Endothelial cell of umbilical vein (primary cell): ENCODE measurements around the gene NECAB2. TPM values are rescaled to one million over a fixed set of nuclear protein-coding genes. Genes with fewer than 3 reads are reported as not detected.

ENCODE experiments used
- BruUV-seq: library from RNA; stranded (reverse); fragments of 400-500 nt; replicated peaks from 2 replicates; lab custom pipeline; 2021; lab: Mats Ljungman, UMichigan
- CTCF ChIA-PET: fragments of 300-600, 350-600 bp; sonication (Branson Sonifier 250); formaldehyde crosslinking; loops from one replicate; lab custom pipeline; 2021; ENCODE audit warnings: antibody characterized with exemption, inconsistent platforms; lab: Charles Lee
- POLR2A ChIA-PET: fragments of 300-600, 350-600 bp; sonication (Branson Sonifier 250); formaldehyde crosslinking; loops from one replicate; lab custom pipeline; 2021; ENCODE audit warnings: antibody characterized with exemption, inconsistent platforms; lab: Charles Lee
- DNase-seq: peaks from one replicate; pipeline ENCODE4 v3.0.0-alpha.2; 2011; ENCODE audit warnings: low read depth, low spot score
- FAIRE-seq: peaks from 2 replicates; lab custom pipeline; 2011; peaks lifted over from hg19 to GRCh38; lab: Jason Lieb, UNC
- H2AFZ ChIP-seq: 2 replicates; pipeline ENCODE4 v1.6.0; 2012; ENCODE audit warnings: low read depth, low read length, control low read depth, inconsistent platforms
- H3K27ac ChIP-seq: 2 replicates; pipeline ENCODE4 v1.5.1; 2011; ENCODE audit warnings: low read depth, mild to moderate bottlenecking, control low read depth, low read length, moderate library complexity; ENCODE audit not compliant: insufficient read depth
- H3K27me3 ChIP-seq, 2 experiments: 2 replicates each; pipeline versions ENCODE4 v1.6.0 to v1.6.1; 2011; ENCODE audit warnings: low read length in 2 of 2, mixed read lengths in 1 of 2; ENCODE audit not compliant: control insufficient read depth in 2 of 2, insufficient read depth in 2 of 2
- H3K36me3 ChIP-seq, 2 experiments: 2 replicates in 1 of 2; 3 replicates in 1 of 2; pipeline ENCODE4 v1.5.1; 2011; ENCODE audit warnings: low read length in 2 of 2, mild to moderate bottlenecking in 1 of 2, moderate library complexity in 1 of 2; ENCODE audit not compliant: control insufficient read depth in 2 of 2, insufficient read depth in 2 of 2; ENCODE audit errors: extremely low read depth in 1 of 2
- H3K4me1 ChIP-seq: 3 replicates; pipeline ENCODE4 v1.5.1; 2011; ENCODE audit warnings: mild to moderate bottlenecking, low read length; ENCODE audit not compliant: control insufficient read depth, insufficient read depth; ENCODE audit errors: extremely low read depth
- H3K4me2 ChIP-seq: 2 replicates; pipeline ENCODE4 v1.6.1; 2011; ENCODE audit warnings: low read length, control low read depth, mixed read lengths; ENCODE audit not compliant: insufficient read depth
- H3K4me3 ChIP-seq, 3 experiments: fragments of 200-600 bp in 1 of 3; sonication (generic), shearing (Covaris generic) in 1 of 3; replicated peaks in 1 of 3; 2 replicates each; pipeline ENCODE4 v1.5.1; 2011 to 2016; ENCODE audit warnings: control low read depth in 3 of 3, low read length in 3 of 3, mild to moderate bottlenecking in 2 of 3, inconsistent platforms in 1 of 3, low read depth in 1 of 3, moderate library complexity in 1 of 3; ENCODE audit not compliant: insufficient read depth in 1 of 3
- H3K79me2 ChIP-seq: 2 replicates; pipeline ENCODE4 v1.6.0; 2012; ENCODE audit warnings: low read length, inconsistent platforms; ENCODE audit not compliant: control insufficient read depth, insufficient read depth
- H3K9ac ChIP-seq: replicated peaks from 2 replicates; pipeline ENCODE3; 2011; ENCODE audit warnings: low read length, control low read depth; ENCODE audit not compliant: insufficient read depth; ENCODE audit errors: extremely low read depth
- H3K9me1 ChIP-seq: replicated peaks from 3 replicates; pipeline ENCODE4 v1.6.0; 2011; ENCODE audit warnings: mild to moderate bottlenecking, low read length; ENCODE audit not compliant: control insufficient read depth, insufficient read depth; ENCODE audit errors: extremely low read depth
- H3K9me3 ChIP-seq: replicated peaks from 2 replicates; pipeline ENCODE4 v1.5.1; 2012; ENCODE audit warnings: low read length, inconsistent platforms; ENCODE audit not compliant: control insufficient read depth, insufficient read depth
- H4K20me1 ChIP-seq: replicated peaks from 2 replicates; pipeline ENCODE3; 2011; ENCODE audit warnings: mild to moderate bottlenecking, low read length; ENCODE audit not compliant: control insufficient read depth, insufficient read depth; ENCODE audit errors: extremely low read depth
- EZH2 ChIP-seq: IDR thresholded peaks from 2 replicates; pipeline ENCODE4 v1.6.1; 2012; ENCODE audit warnings: borderline replicate concordance, low read depth, mild to moderate bottlenecking, moderate library complexity, low read length, inconsistent platforms; ENCODE audit not compliant: severe bottlenecking
- FOS ChIP-seq: IDR thresholded peaks from 2 replicates; pipeline ENCODE4 v1.6.1; 2011; ENCODE audit warnings: mild to moderate bottlenecking, low read length, moderate library complexity, borderline replicate concordance; ENCODE audit not compliant: insufficient read depth
- GATA2 ChIP-seq: IDR thresholded peaks from 2 replicates; pipeline ENCODE4 v1.7.0; 2011; ENCODE audit warnings: low read depth, mild to moderate bottlenecking, moderate library complexity, mixed read lengths, low read length; ENCODE audit not compliant: insufficient read length, insufficient read depth
- JUN ChIP-seq: IDR thresholded peaks from 2 replicates; pipeline ENCODE4 v1.6.1; 2011; ENCODE audit warnings: borderline replicate concordance, low read depth; ENCODE audit not compliant: insufficient read length, insufficient read depth
- MYC ChIP-seq: IDR thresholded peaks from one replicate; pipeline ENCODE4 v1.6.1; 2011; ENCODE audit warnings: mild to moderate bottlenecking, low read depth, low read length
- POLR2A ChIP-seq: IDR thresholded peaks from 2 replicates; pipeline ENCODE4 v1.6.1; 2012; ENCODE audit warnings: low read depth, mild to moderate bottlenecking, control low read depth, low read length
- POLR2AphosphoS5 ChIP-seq: IDR thresholded peaks from 2 replicates; pipeline ENCODE4 v1.6.1; 2012; ENCODE audit warnings: low read depth, mild to moderate bottlenecking, control low read depth, low read length, moderate library complexity; ENCODE audit not compliant: insufficient read depth
- dilution Hi-C: fragments of 300-500 bp; cut with MboI; formaldehyde crosslinking; loops from one replicate; pipeline ENCODE4 v1.15.0; 2019; ENCODE audit warnings: low sequenced_read_pairs; ENCODE audit not compliant: extremely low pct_ligation_motif_present
- intact Hi-C: fragments of 100-400 bp; cut with micrococcal nuclease; formaldehyde crosslinking; loops from one replicate; pipeline ENCODE4 v1.10.0; 2022
- polyA plus RNA-seq, 4 experiments: library from polyadenylated mRNA; depleted of rRNA in 3 of 4; stranded (reverse) in 3 of 4; unstranded in 1 of 4; fragments of >200 nt; gene quantifications; 2 replicates each; pipeline versions ENCODE4 v1.2.1 to v1.2.3, GENCODE V29; 2011 to 2012; ENCODE audit warnings: missing spikeins in 1 of 4
- total RNA-seq: library from RNA; stranded (reverse); gene quantifications from 2 replicates; pipeline ENCODE4 v1.2.3, GENCODE V29; 2021
- TF ChIP-seq, protein P1 (sequence below): IDR thresholded peaks from 2 replicates; pipeline ENCODE4 v1.6.1; 2011; ENCODE audit not compliant: insufficient read depth, insufficient read length
- TF ChIP-seq, protein P2 (sequence below), 2 donors: IDR thresholded peaks; 1 replicate in 1 of 2; 2 replicates in 1 of 2; pipeline ENCODE4 v1.5.1; 2011; ENCODE audit warnings: low read length in 2 of 2, mild to moderate bottlenecking in 2 of 2, moderate library complexity in 2 of 2, control low read depth in 1 of 2, inconsistent platforms in 1 of 2, low read depth in 1 of 2; ENCODE audit not compliant: insufficient read depth in 1 of 2; ENCODE audit errors: extremely low read depth in 1 of 2

Gene NECAB2
- total and polyA plus RNA-seq, 2 donors (not counting 3 experiments of a cell fraction or from before 2014, with no cell fraction given): 0.26 to 0.31 TPM

- no peak overlapping the region for H3K27ac ChIP-seq
- H3K36me3 ChIP-seq: no peaks in the 10 kb centered on the region
- H4K20me1 ChIP-seq: no peaks in the 10 kb centered on the region
- H3K4me3 ChIP-seq: no peak overlapping the region
- H3K9me3 ChIP-seq: no peaks in the 10 kb centered on the region
- POLR2A ChIA-PET: no interaction called here
- intact Hi-C loops (no loop called here), dilution Hi-C loops (no loop called here)
- no peaks in the 10 kb centered on the region for H3K4me1 ChIP-seq
- no peak for TF ChIP-seq FOS
- no peak for TF ChIP-seq JUN
- TF ChIP-seq, protein P1, sequence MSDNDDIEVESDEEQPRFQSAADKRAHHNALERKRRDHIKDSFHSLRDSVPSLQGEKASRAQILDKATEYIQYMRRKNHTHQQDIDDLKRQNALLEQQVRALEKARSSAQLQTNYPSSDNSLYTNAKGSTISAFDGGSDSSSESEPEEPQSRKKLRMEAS: no peak
- no peak for TF ChIP-seq MYC
- TF ChIP-seq GATA2: no peak
- TF ChIP-seq POLR2A: no peak
- TF ChIP-seq, protein P2, sequence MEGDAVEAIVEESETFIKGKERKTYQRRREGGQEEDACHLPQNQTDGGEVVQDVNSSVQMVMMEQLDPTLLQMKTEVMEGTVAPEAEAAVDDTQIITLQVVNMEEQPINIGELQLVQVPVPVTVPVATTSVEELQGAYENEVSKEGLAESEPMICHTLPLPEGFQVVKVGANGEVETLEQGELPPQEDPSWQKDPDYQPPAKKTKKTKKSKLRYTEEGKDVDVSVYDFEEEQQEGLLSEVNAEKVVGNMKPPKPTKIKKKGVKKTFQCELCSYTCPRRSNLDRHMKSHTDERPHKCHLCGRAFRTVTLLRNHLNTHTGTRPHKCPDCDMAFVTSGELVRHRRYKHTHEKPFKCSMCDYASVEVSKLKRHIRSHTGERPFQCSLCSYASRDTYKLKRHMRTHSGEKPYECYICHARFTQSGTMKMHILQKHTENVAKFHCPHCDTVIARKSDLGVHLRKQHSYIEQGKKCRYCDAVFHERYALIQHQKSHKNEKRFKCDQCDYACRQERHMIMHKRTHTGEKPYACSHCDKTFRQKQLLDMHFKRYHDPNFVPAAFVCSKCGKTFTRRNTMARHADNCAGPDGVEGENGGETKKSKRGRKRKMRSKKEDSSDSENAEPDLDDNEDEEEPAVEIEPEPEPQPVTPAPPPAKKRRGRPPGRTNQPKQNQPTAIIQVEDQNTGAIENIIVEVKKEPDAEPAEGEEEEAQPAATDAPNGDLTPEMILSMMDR (IDR thresholded peaks at IDR 0.05; ENCODE audit: extremely low read depth in 1 of 2, insufficient read depth in 1 of 2, low read depth in 1 of 2, low read length in 2 of 2): no peak
- no peak for TF ChIP-seq POLR2AphosphoS5
- TF ChIP-seq EZH2: no peak
- FAIRE-seq (no peak), DNase-seq (no peak)
- no TSS peak for BruUV-seq
- H2AFZ ChIP-seq: no peak overlapping the region
- peaks cover 8 to 12% of the 10 kb centered on the region in 2 experiments for H3K27me3 ChIP-seq
- no peaks in the 10 kb centered on the region for H3K9me1 ChIP-seq
- no peak overlapping the region for H3K9ac ChIP-seq
- CTCF ChIA-PET: interaction anchor here (0.9 kb wide), 1 partner anchor 18 kb away, joined by 3 read pairs; no protein-coding TSS in a partner anchor
- no peak overlapping the region for H3K4me2 ChIP-seq
- no peaks in the 10 kb centered on the region for H3K79me2 ChIP-seq
Observed at GRCh38 chr16:83989300-83989699, 21.3 kb downstream of the NECAB2 start.
